Parathyroid adenoma (tissue), 2 donors: ENCODE data around the gene MLPH.

Experiments
- H2AFZ ChIP-seq: fragments of 300-600 bp; sonication (generic); one replicate; pipeline ENCODE4 v1.7.0; 2017; ENCODE audit warnings: antibody characterized with exemption, mild to moderate bottlenecking
- H3K27ac ChIP-seq: fragments of 300-600 bp; sonication (generic); one replicate; pipeline ENCODE4 v1.7.0; 2017
- H3K27me3 ChIP-seq: fragments of 300-600 bp; sonication (generic); one replicate; pipeline ENCODE4 v1.7.0; 2017; ENCODE audit warnings: low read length; ENCODE audit not compliant: control insufficient read depth, insufficient read depth
- H3K36me3 ChIP-seq: fragments of 300-600 bp; sonication (generic); one replicate; pipeline ENCODE4 v1.7.0; 2017; ENCODE audit warnings: low read length; ENCODE audit not compliant: control insufficient read depth, insufficient read depth
- H3K4me1 ChIP-seq: fragments of 300-600 bp; sonication (generic); one replicate; pipeline ENCODE4 v1.7.0; 2017; ENCODE audit warnings: control low read depth
- H3K4me2 ChIP-seq: fragments of 300-600 bp; sonication (generic); one replicate; pipeline ENCODE4 v1.7.0; 2017; ENCODE audit warnings: low read length
- H3K4me3 ChIP-seq: fragments of 300-600 bp; sonication (generic); one replicate; pipeline ENCODE4 v1.7.0; 2017; ENCODE audit warnings: low read depth, low read length
- H3K79me2 ChIP-seq: fragments of 300-600 bp; sonication (generic); one replicate; pipeline ENCODE4 v1.7.0; 2017; ENCODE audit warnings: control low read depth
- H3K9ac ChIP-seq: fragments of 300-600 bp; sonication (generic); one replicate; pipeline ENCODE4 v1.7.0; 2017; ENCODE audit warnings: mild to moderate bottlenecking
- H3K9me3 ChIP-seq: fragments of 300-600 bp; sonication (generic); one replicate; pipeline ENCODE4 v1.7.0; 2017; ENCODE audit warnings: low read length; ENCODE audit not compliant: control insufficient read depth
- CTCF ChIP-seq: fragments of 300-600 bp; sonication (generic); IDR thresholded peaks from one replicate; pipeline ENCODE4 v1.7.0; 2017; ENCODE audit warnings: antibody characterized with exemption, mild to moderate bottlenecking
- donor health status: primary hyperparathyroidism.

The MLPH gene

GRCh38 chr2:237475704-237476141, 11.3 kb upstream of the MLPH start:
- TF ChIP-seq CTCF, result peak; percentile 1
- no peaks in the 10 kb centered on the region for H3K9me3 ChIP-seq
- H3K4me3 ChIP-seq, result peak overlapping the region; percentile 73
- H3K27ac ChIP-seq, result peak overlapping the region; percentile 57
- no peaks in the 10 kb centered on the region for H3K79me2 ChIP-seq
- peaks cover 8% of the 10 kb centered on the region for H3K4me1 ChIP-seq
- peak overlapping the region; percentile 84 for H3K4me2 ChIP-seq
- no peaks in the 10 kb centered on the region for H3K27me3 ChIP-seq
- H3K9ac ChIP-seq, result no peak overlapping the region
- peak overlapping the region; percentile 99 for H2AFZ ChIP-seq
- H3K36me3 ChIP-seq, result no peaks in the 10 kb centered on the region

- peaks cover 8% of the 10 kb centered on the region for H3K4me1 ChIP-seq
These were observed 9.0 kb upstream of the MLPH start for GRCh38 chr2:237478095-237478494.

GRCh38 chr2:237478979-237479378, 8.1 kb upstream of the MLPH start:
- Histone ChIP-seq H3K4me2 (no peak overlapping the region), H3K4me3 (no peak overlapping the region), H3K36me3 (no peaks in the 10 kb centered on the region), H2AFZ (no peak overlapping the region), H3K27me3 (no peaks in the 10 kb centered on the region), H3K4me1 (peaks cover 8% of the 10 kb centered on the region), H3K9ac (no peak overlapping the region), H3K9me3 (no peaks in the 10 kb centered on the region), H3K79me2 (no peaks in the 10 kb centered on the region), H3K27ac (no peak overlapping the region)
- no peak for TF ChIP-seq CTCF

More at GRCh38 chr2:237478095-237478494, 9.0 kb upstream of the MLPH start:
- no peak for TF ChIP-seq CTCF
- Histone ChIP-seq H3K9ac (no peak overlapping the region), H3K79me2 (no peaks in the 10 kb centered on the region), H3K27ac (no peak overlapping the region), H2AFZ (no peak overlapping the region), H3K36me3 (no peaks in the 10 kb centered on the region), H3K4me3 (no peak overlapping the region), H3K9me3 (no peaks in the 10 kb centered on the region), H3K27me3 (no peaks in the 10 kb centered on the region), H3K4me2 (no peak overlapping the region)

- Histone ChIP-seq H3K9me3 (no peaks in the 10 kb centered on the region), H3K36me3 (no peaks in the 10 kb centered on the region), H3K27me3 (no peaks in the 10 kb centered on the region), H3K27ac (no peak overlapping the region), H3K4me3 (no peak overlapping the region), H3K79me2 (no peaks in the 10 kb centered on the region), H3K4me2 (no peak overlapping the region), H2AFZ (no peak overlapping the region), H3K9ac (no peak overlapping the region), H3K4me1 (peaks cover 7% of the 10 kb centered on the region)
- no peak for TF ChIP-seq CTCF
These were observed 7.3 kb upstream of the MLPH start for GRCh38 chr2:237479747-237480146.

GRCh38 chr2:237480556-237480955, 6.5 kb upstream of the MLPH start:
- Histone ChIP-seq H3K27ac (no peak overlapping the region), H3K4me1 (peaks cover 5% of the 10 kb centered on the region), H3K4me2 (no peak overlapping the region), H3K36me3 (no peaks in the 10 kb centered on the region), H3K27me3 (no peaks in the 10 kb centered on the region), H3K4me3 (no peak overlapping the region), H3K9me3 (no peaks in the 10 kb centered on the region), H3K79me2 (no peaks in the 10 kb centered on the region), H2AFZ (no peak overlapping the region), H3K9ac (no peak overlapping the region)
- no peak for TF ChIP-seq CTCF
